Stimulated activated memory B cell treated with anti-CD40 and anti-IgM and Interleukin-4, amounts not matched to agents 10 μg/mL and 1 μg/mL and 100 μg/mL, for 72 hours (primary cell): ENCODE data around the gene ADGRA1.

Experiments used
- ATAC-seq: fragments of 150-1000 bp; cut with Tn5 transposase; 2 replicates; pipeline ENCODE4 v1.10.0; 2021
- H3K27ac Mint-ChIP-seq: one replicate; pipeline ENCODE4 v1.8.0; 2022; ENCODE audit warnings: mild to moderate bottlenecking, mixed read lengths
- H3K27me3 Mint-ChIP-seq: one replicate; pipeline ENCODE4 v1.8.0; 2022; ENCODE audit warnings: mixed read lengths
- H3K36me3 Mint-ChIP-seq: one replicate; pipeline ENCODE4 v1.8.0; 2022; ENCODE audit warnings: mixed read lengths
- H3K4me1 Mint-ChIP-seq: one replicate; pipeline ENCODE4 v1.8.0; 2022; ENCODE audit warnings: mixed read lengths
- H3K4me3 Mint-ChIP-seq: one replicate; pipeline ENCODE4 v1.8.0; 2022; ENCODE audit warnings: mild to moderate bottlenecking, moderate library complexity, mixed read lengths
- H3K9me3 Mint-ChIP-seq: one replicate; pipeline ENCODE4 v1.8.0; 2022; ENCODE audit warnings: mixed read lengths

Gene ADGRA1, protein sequence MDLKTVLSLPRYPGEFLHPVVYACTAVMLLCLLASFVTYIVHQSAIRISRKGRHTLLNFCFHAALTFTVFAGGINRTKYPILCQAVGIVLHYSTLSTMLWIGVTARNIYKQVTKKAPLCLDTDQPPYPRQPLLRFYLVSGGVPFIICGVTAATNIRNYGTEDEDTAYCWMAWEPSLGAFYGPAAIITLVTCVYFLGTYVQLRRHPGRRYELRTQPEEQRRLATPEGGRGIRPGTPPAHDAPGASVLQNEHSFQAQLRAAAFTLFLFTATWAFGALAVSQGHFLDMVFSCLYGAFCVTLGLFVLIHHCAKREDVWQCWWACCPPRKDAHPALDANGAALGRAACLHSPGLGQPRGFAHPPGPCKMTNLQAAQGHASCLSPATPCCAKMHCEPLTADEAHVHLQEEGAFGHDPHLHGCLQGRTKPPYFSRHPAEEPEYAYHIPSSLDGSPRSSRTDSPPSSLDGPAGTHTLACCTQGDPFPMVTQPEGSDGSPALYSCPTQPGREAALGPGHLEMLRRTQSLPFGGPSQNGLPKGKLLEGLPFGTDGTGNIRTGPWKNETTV

GRCh38 chr10:133087679-133088178 lies at the start of gene ADGRA1:
Gene ADGRA1, plus strand, starts transcription at chr10:133087924. Its CDS starts 986 bp downstream, at chr10:133088910.
- Mint-ChIP-seq H3K9me3 (peaks cover 4% of the 10 kb centered on the region), H3K27ac (no peak within 1 kb of the TSS), H3K36me3 (no peaks in the 10 kb centered on the region), H3K4me1 (no peaks in the 10 kb centered on the region), H3K27me3 (peaks cover 60% of the 10 kb centered on the region), H3K4me3 (no peak within 1 kb of the TSS)
- no peak for ATAC-seq

GRCh38 chr10:133038036-133038823 lies 49.5 kb upstream of the ADGRA1 start:
- no peak overlapping the region for H3K27ac Mint-ChIP-seq
- no peaks in the 10 kb centered on the region for H3K9me3 Mint-ChIP-seq
- H3K36me3 Mint-ChIP-seq, result no peaks in the 10 kb centered on the region
- H3K4me1 Mint-ChIP-seq, result no peaks in the 10 kb centered on the region
- no peak for ATAC-seq
- H3K27me3 Mint-ChIP-seq, result peaks cover 33% of the 10 kb centered on the region
- no peak overlapping the region for H3K4me3 Mint-ChIP-seq

GRCh38 chr10:133039107-133039802 lies 48.5 kb upstream of the ADGRA1 start:
- H3K27me3 Mint-ChIP-seq, result peaks cover 23% of the 10 kb centered on the region
- H3K36me3 Mint-ChIP-seq, result no peaks in the 10 kb centered on the region
- H3K4me1 Mint-ChIP-seq, result no peaks in the 10 kb centered on the region
- ATAC-seq, result no peak
- H3K4me3 Mint-ChIP-seq, result no peak overlapping the region
- no peak overlapping the region for H3K27ac Mint-ChIP-seq
- no peaks in the 10 kb centered on the region for H3K9me3 Mint-ChIP-seq

- ATAC-seq, result no peak
- no peaks in the 10 kb centered on the region for H3K4me1 Mint-ChIP-seq
- no peaks in the 10 kb centered on the region for H3K36me3 Mint-ChIP-seq
- no peak overlapping the region for H3K27ac Mint-ChIP-seq
- H3K9me3 Mint-ChIP-seq, result no peaks in the 10 kb centered on the region
- peaks cover 23% of the 10 kb centered on the region for H3K27me3 Mint-ChIP-seq
- H3K4me3 Mint-ChIP-seq, result no peak overlapping the region
These were observed 47.9 kb upstream of the ADGRA1 start for GRCh38 chr10:133039803-133040165.

DNA sequence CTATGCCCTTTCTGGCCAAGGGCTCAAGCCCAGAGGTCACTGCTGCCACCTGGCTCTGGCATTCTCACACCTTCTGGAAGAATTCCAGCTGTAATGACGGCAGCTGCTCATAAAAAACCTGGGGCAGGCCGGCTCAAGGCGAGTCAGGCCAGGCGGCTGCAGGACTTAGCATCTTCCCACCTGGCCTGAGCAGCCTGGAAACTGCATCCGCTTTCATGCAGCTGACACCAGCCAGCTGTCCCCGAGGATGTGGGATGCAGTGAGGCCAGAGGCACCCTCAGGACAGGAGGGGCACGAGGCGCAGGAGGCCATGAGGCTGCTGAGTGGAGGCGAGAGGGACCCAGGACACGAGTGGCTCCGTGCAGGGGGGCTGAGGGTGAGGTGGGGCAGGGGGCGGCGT lies 47.5 kb upstream of the ADGRA1 start:
- Mint-ChIP-seq H3K9me3 (no peaks in the 10 kb centered on the region), H3K4me1 (no peaks in the 10 kb centered on the region), H3K27ac (no peak overlapping the region), H3K4me3 (no peak overlapping the region), H3K27me3 (peaks cover 23% of the 10 kb centered on the region), H3K36me3 (no peaks in the 10 kb centered on the region)
- ATAC-seq, result no peak

DNA sequence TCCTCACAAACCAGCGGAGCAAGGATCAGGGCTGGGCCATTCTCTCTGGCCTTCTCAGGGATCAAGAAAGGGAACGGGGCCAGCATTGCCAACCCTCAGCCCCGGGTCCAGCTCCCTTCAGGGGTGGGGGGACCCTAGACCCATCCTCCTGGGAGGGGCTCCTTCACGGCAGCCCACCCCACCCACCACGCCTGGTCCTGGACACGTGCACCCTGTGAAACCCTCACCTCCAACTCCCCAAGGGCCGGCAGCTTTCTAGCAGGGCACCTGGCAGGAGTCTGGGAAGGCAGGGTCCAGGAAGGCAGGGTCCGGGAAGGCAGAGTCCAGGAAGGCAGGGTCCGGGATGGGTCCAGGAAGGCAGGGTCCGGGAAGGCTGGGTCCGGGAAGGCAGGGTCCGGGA lies 46.6 kb upstream of the ADGRA1 start:
- Mint-ChIP-seq H3K27me3 (peaks cover 23% of the 10 kb centered on the region), H3K36me3 (no peaks in the 10 kb centered on the region), H3K9me3 (no peaks in the 10 kb centered on the region), H3K27ac (no peak overlapping the region), H3K4me3 (no peak overlapping the region), H3K4me1 (no peaks in the 10 kb centered on the region)
- ATAC-seq, result no peak

- H3K4me3 Mint-ChIP-seq, result no peak overlapping the region
- no peaks in the 10 kb centered on the region for H3K9me3 Mint-ChIP-seq
- H3K27ac Mint-ChIP-seq, result no peak overlapping the region
- H3K36me3 Mint-ChIP-seq, result no peaks in the 10 kb centered on the region
- no peaks in the 10 kb centered on the region for H3K4me1 Mint-ChIP-seq
- no peak for ATAC-seq
- H3K27me3 Mint-ChIP-seq, result peaks cover 23% of the 10 kb centered on the region
These were observed 45.7 kb upstream of the ADGRA1 start for GRCh38 chr10:133042061-133042460.

- H3K4me3 Mint-ChIP-seq, result no peak overlapping the region
- H3K9me3 Mint-ChIP-seq, result no peaks in the 10 kb centered on the region
- no peaks in the 10 kb centered on the region for H3K4me1 Mint-ChIP-seq
- no peaks in the 10 kb centered on the region for H3K36me3 Mint-ChIP-seq
- H3K27ac Mint-ChIP-seq, result no peak overlapping the region
- no peak for ATAC-seq
- peaks cover 26% of the 10 kb centered on the region for H3K27me3 Mint-ChIP-seq
These were observed 44.9 kb upstream of the ADGRA1 start for GRCh38 chr10:133042816-133043215.

DNA sequence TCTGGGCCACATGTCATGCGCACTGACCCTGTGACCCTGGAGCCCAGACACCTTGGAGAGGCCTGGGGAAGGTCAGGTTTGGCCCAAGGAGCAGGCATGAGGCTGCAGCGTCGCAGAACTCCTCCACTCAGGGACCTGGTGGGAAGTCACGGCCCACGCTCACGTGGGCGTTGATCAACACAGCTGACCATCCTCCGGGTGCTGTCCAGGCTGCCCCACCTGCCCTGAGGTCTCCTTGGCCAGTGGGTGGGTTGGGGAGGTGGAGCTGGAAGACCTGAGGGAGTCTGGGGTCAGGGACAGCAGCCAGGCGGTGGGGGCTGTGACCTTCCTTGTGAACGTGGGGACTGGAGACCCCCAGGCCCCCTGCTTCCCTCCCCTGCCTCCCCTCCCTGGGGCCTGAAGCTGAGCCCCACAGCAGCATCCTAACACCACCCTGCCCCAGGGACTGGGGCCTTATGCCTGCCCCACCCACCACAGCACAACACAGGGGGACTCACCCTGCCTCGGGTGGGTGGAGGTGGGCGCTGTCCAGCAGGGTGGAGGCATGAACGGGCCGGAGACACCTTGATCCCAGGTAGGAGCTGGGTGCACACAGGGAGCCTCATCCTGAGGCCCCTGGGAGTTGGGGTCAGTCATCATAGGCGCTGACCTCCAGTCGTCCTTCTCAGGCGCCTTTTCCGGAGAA lies 44.0 kb upstream of the ADGRA1 start:
- no peaks in the 10 kb centered on the region for H3K4me1 Mint-ChIP-seq
- peak; percentile 18 for ATAC-seq
- H3K27me3 Mint-ChIP-seq, result peaks cover 29% of the 10 kb centered on the region
- no peaks in the 10 kb centered on the region for H3K9me3 Mint-ChIP-seq
- H3K4me3 Mint-ChIP-seq, result no peak overlapping the region
- H3K36me3 Mint-ChIP-seq, result no peaks in the 10 kb centered on the region
- H3K27ac Mint-ChIP-seq, result no peak overlapping the region

DNA sequence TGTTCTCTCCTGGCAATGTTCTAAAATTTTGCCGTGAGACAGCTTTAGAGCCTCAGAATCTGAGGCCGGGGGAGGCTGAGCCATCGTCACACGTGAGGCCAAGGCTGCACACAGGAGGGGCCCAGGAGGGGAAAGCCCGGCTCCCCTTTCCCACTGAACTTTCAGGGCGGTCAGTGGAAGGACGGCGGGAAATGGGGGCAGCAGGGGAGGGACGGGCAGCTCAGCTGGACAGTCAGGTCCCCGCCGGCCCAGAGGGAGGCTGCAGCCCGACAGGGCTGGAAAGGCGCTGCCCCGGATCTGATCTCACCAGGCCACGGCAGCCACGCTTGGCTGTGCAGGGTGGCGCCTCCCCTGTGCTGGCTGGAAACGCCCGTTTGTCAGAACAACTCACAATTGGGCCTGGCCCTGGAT lies 43.3 kb upstream of the ADGRA1 start:
- Mint-ChIP-seq H3K4me1 (no peaks in the 10 kb centered on the region), H3K9me3 (no peaks in the 10 kb centered on the region), H3K36me3 (no peaks in the 10 kb centered on the region), H3K27ac (no peak overlapping the region), H3K27me3 (peaks cover 33% of the 10 kb centered on the region), H3K4me3 (no peak overlapping the region)
- ATAC-seq, result no peak

DNA sequence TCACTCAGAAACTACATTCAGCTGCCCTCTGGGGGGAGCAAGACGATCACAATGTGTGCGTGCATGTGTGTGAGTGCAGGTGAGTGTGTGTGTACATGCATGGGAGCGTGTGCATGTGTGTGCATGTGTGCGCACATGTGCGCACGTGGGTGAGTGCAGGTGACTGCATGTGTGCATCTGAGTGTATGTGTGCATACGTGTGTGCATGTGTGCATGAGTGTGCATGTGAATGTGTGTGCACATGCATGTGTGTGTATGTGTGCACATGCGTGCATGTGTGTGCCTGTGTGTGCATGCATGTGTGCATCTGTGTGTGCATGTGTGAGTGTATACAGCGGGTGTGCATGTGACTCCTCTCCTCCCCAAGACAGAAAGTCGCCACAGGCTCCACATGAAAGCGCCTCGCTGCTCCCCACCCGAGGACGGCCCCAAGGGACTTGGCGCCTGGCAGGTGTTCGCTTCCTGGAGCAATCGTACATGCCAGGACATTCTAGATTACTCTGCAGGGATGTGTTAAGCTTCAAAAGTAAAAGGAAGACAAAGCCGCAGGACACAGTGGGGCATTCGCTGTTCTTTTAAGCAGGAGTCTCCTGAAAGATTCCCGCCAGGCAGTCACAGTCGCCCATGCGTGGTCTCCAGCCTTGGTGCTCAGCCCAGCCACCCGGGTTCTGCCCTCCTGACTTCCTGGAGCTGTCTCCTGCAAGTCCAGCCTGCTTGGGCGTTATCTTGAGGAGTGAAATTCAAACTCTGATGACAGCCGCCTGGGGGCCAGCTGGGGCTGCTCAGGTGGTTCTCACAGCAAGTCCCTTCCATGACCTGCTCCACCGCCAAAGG lies 42.0 kb upstream of the ADGRA1 start:
- Mint-ChIP-seq H3K27me3 (peaks cover 26% of the 10 kb centered on the region), H3K4me3 (no peak overlapping the region), H3K27ac (no peak overlapping the region), H3K4me1 (no peaks in the 10 kb centered on the region), H3K9me3 (no peaks in the 10 kb centered on the region), H3K36me3 (no peaks in the 10 kb centered on the region)
- ATAC-seq, result no peak

DNA sequence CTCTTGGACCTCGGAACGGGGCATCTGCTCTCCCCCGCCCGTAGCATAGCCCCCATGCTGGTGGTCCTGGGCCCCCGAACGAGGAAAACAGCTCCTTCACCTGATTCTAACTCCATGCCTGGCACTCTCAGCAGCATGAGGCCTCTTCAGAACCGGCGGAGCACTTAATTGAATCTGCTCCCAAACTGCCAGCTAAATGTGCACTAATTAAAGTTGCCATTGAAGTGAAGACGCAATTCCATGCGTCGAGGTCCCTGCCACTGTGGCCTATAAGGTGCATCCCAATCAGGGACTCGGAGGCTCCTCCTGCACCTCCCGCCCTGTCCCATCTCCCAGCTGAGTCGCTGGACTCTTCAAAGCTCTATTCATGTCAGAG lies 41.3 kb upstream of the ADGRA1 start:
- Mint-ChIP-seq H3K27me3 (peaks cover 21% of the 10 kb centered on the region), H3K9me3 (no peaks in the 10 kb centered on the region), H3K4me3 (no peak overlapping the region), H3K36me3 (no peaks in the 10 kb centered on the region), H3K27ac (no peak overlapping the region), H3K4me1 (no peaks in the 10 kb centered on the region)
- no peak for ATAC-seq

DNA sequence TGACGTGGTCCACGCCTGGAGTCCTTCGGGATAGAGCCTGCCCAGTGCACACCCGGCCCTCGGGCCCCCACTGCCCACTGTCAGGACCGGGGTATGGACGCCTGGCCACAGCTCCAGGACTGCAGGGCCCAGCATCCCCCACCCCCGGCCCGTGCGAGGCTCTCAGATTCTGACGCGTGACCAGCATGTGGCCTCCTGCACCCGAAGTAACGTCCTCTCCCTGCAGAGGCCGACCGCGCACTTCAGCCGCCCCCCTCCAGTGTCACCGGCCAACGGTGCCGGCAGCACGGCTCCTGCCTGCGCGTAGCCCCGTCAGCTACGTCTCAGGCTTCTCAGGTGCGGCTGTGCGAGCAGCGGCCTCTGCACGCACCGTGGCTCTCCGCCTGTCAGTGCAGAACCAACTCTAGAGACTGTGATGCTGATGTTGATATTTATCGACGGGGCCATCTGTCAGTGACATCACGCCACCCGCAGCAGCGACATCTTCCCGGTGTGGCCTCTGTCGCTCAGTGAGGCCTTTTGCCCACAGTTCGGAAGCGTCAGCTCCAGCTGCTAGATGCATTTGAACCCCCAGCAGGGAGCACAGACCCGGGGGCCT lies 40.1 kb upstream of the ADGRA1 start:
- H3K4me3 Mint-ChIP-seq, result no peak overlapping the region
- H3K27ac Mint-ChIP-seq, result no peak overlapping the region
- no peak for ATAC-seq
- no peaks in the 10 kb centered on the region for H3K9me3 Mint-ChIP-seq
- no peaks in the 10 kb centered on the region for H3K36me3 Mint-ChIP-seq
- H3K4me1 Mint-ChIP-seq, result no peaks in the 10 kb centered on the region
- peaks cover 21% of the 10 kb centered on the region for H3K27me3 Mint-ChIP-seq

DNA sequence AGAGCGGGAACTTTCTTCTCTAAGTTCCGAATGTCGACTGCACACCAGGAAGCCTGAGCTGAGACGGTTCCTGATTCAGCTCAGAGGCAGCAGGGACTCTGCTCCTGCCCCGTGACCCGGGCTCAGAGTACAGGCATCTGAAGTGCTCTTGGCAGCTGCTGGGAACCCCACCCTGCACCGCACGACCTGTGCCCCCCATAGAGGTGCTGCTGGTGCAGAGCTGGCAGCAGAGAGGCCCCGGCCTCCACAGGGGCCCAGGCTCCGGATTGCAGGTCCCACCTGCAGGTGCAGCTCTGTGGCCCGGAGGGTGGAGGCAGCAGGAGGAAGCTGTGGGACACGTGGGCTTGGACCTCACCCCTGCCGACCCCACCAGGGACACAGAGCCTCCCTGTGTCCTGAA lies 39.5 kb upstream of the ADGRA1 start:
- no peaks in the 10 kb centered on the region for H3K4me1 Mint-ChIP-seq
- no peak overlapping the region for H3K27ac Mint-ChIP-seq
- ATAC-seq, result no peak
- no peaks in the 10 kb centered on the region for H3K9me3 Mint-ChIP-seq
- H3K27me3 Mint-ChIP-seq, result peaks cover 21% of the 10 kb centered on the region
- H3K36me3 Mint-ChIP-seq, result no peaks in the 10 kb centered on the region
- no peak overlapping the region for H3K4me3 Mint-ChIP-seq
